ENCODE data around the gene VSIG2.

VSIG2 gene

GRCh38 chr11:124722176-124722575 is 29.9 kb downstream of the VSIG2 start:
- DNase-seq (ENCODE audit: low read depth), result no peak

- no peak for DNase-seq (ENCODE audit: low read depth)
Measured at GRCh38 chr11:124719534-124719933, 32.5 kb downstream of the VSIG2 start.

GRCh38 chr11:124718801-124719200 is 33.3 kb downstream of the VSIG2 start:
- DNase-seq (ENCODE audit: low read depth), result no peak

- no peak for DNase-seq (ENCODE audit: low read depth)
Measured at GRCh38 chr11:124717786-124718651, 34.0 kb downstream of the VSIG2 start.

- no peak for DNase-seq (ENCODE audit: low read depth)
Measured at GRCh38 chr11:124717421-124717785, 34.7 kb downstream of the VSIG2 start.

GRCh38 chr11:124716591-124716990 is 35.5 kb downstream of the VSIG2 start:
- no peak for DNase-seq (ENCODE audit: low read depth)

- DNase-seq (ENCODE audit: low read depth), result no peak
Measured at GRCh38 chr11:124712392-124712791, 39.7 kb downstream of the VSIG2 start.

GRCh38 chr11:124707829-124708228 is 44.2 kb downstream of the VSIG2 start:
- DNase-seq (ENCODE audit: low read depth), result no peak

GRCh38 chr11:124700028-124700427 is 52.0 kb downstream of the VSIG2 start:
- DNase-seq (ENCODE audit: low read depth), result no peak

GRCh38 chr11:124699547-124699946 is 52.5 kb downstream of the VSIG2 start:
- no peak for DNase-seq (ENCODE audit: low read depth)

All from activated gamma-delta T cell treated with anti-CD3 and anti-CD28 coated beads, Interleukin-2, amount 50 U/mL, for 16 hours (primary cell).